Endothelial cell of umbilical vein (primary cell): Measurements from ENCODE around the gene ZFYVE9. TPM values are rescaled to one million over a fixed set of nuclear protein-coding genes. Genes with fewer than 3 reads are reported as not detected.

ENCODE experiments used
- BruUV-seq: library from RNA; stranded (reverse); fragments of 400-500 nt; replicated peaks from 2 replicates; lab custom pipeline; 2021; lab: Mats Ljungman, UMichigan
- CTCF ChIA-PET: fragments of 300-600, 350-600 bp; sonication (Branson Sonifier 250); formaldehyde crosslinking; loops from one replicate; lab custom pipeline; 2021; ENCODE audit warnings: antibody characterized with exemption, inconsistent platforms; lab: Charles Lee
- POLR2A ChIA-PET: fragments of 300-600, 350-600 bp; sonication (Branson Sonifier 250); formaldehyde crosslinking; loops from one replicate; lab custom pipeline; 2021; ENCODE audit warnings: antibody characterized with exemption, inconsistent platforms; lab: Charles Lee
- DNase-seq: peaks from one replicate; pipeline ENCODE4 v3.0.0-alpha.2; 2011; ENCODE audit warnings: low read depth, low spot score
- FAIRE-seq: peaks from 2 replicates; lab custom pipeline; 2011; peaks lifted over from hg19 to GRCh38; lab: Jason Lieb, UNC
- H2AFZ ChIP-seq: 2 replicates; pipeline ENCODE4 v1.6.0; 2012; ENCODE audit warnings: low read depth, low read length, control low read depth, inconsistent platforms
- H3K27ac ChIP-seq: 2 replicates; pipeline ENCODE4 v1.5.1; 2011; ENCODE audit warnings: low read depth, mild to moderate bottlenecking, control low read depth, low read length, moderate library complexity; ENCODE audit not compliant: insufficient read depth
- H3K27me3 ChIP-seq, 2 experiments: 2 replicates each; pipeline versions ENCODE4 v1.6.0 to v1.6.1; 2011; ENCODE audit warnings: low read length in 2 of 2, mixed read lengths in 1 of 2; ENCODE audit not compliant: control insufficient read depth in 2 of 2, insufficient read depth in 2 of 2
- H3K36me3 ChIP-seq, 2 experiments: 2 replicates in 1 of 2; 3 replicates in 1 of 2; pipeline ENCODE4 v1.5.1; 2011; ENCODE audit warnings: low read length in 2 of 2, mild to moderate bottlenecking in 1 of 2, moderate library complexity in 1 of 2; ENCODE audit not compliant: control insufficient read depth in 2 of 2, insufficient read depth in 2 of 2; ENCODE audit errors: extremely low read depth in 1 of 2
- H3K4me1 ChIP-seq: 3 replicates; pipeline ENCODE4 v1.5.1; 2011; ENCODE audit warnings: mild to moderate bottlenecking, low read length; ENCODE audit not compliant: control insufficient read depth, insufficient read depth; ENCODE audit errors: extremely low read depth
- H3K4me2 ChIP-seq: 2 replicates; pipeline ENCODE4 v1.6.1; 2011; ENCODE audit warnings: low read length, control low read depth, mixed read lengths; ENCODE audit not compliant: insufficient read depth
- H3K4me3 ChIP-seq, 3 experiments: fragments of 200-600 bp in 1 of 3; sonication (generic), shearing (Covaris generic) in 1 of 3; replicated peaks in 1 of 3; 2 replicates each; pipeline ENCODE4 v1.5.1; 2011 to 2016; ENCODE audit warnings: control low read depth in 3 of 3, low read length in 3 of 3, mild to moderate bottlenecking in 2 of 3, inconsistent platforms in 1 of 3, low read depth in 1 of 3, moderate library complexity in 1 of 3; ENCODE audit not compliant: insufficient read depth in 1 of 3
- H3K79me2 ChIP-seq: 2 replicates; pipeline ENCODE4 v1.6.0; 2012; ENCODE audit warnings: low read length, inconsistent platforms; ENCODE audit not compliant: control insufficient read depth, insufficient read depth
- H3K9ac ChIP-seq: replicated peaks from 2 replicates; pipeline ENCODE3; 2011; ENCODE audit warnings: low read length, control low read depth; ENCODE audit not compliant: insufficient read depth; ENCODE audit errors: extremely low read depth
- H3K9me1 ChIP-seq: replicated peaks from 3 replicates; pipeline ENCODE4 v1.6.0; 2011; ENCODE audit warnings: mild to moderate bottlenecking, low read length; ENCODE audit not compliant: control insufficient read depth, insufficient read depth; ENCODE audit errors: extremely low read depth
- H3K9me3 ChIP-seq: replicated peaks from 2 replicates; pipeline ENCODE4 v1.5.1; 2012; ENCODE audit warnings: low read length, inconsistent platforms; ENCODE audit not compliant: control insufficient read depth, insufficient read depth
- H4K20me1 ChIP-seq: replicated peaks from 2 replicates; pipeline ENCODE3; 2011; ENCODE audit warnings: mild to moderate bottlenecking, low read length; ENCODE audit not compliant: control insufficient read depth, insufficient read depth; ENCODE audit errors: extremely low read depth
- CTCF ChIP-seq, 2 donors: IDR thresholded peaks; 1 replicate in 1 of 2; 2 replicates in 1 of 2; pipeline ENCODE4 v1.5.1; 2011; ENCODE audit warnings: low read length in 2 of 2, mild to moderate bottlenecking in 2 of 2, moderate library complexity in 2 of 2, control low read depth in 1 of 2, inconsistent platforms in 1 of 2, low read depth in 1 of 2; ENCODE audit not compliant: insufficient read depth in 1 of 2; ENCODE audit errors: extremely low read depth in 1 of 2
- FOS ChIP-seq: IDR thresholded peaks from 2 replicates; pipeline ENCODE4 v1.6.1; 2011; ENCODE audit warnings: mild to moderate bottlenecking, low read length, moderate library complexity, borderline replicate concordance; ENCODE audit not compliant: insufficient read depth
- GATA2 ChIP-seq: IDR thresholded peaks from 2 replicates; pipeline ENCODE4 v1.7.0; 2011; ENCODE audit warnings: low read depth, mild to moderate bottlenecking, moderate library complexity, mixed read lengths, low read length; ENCODE audit not compliant: insufficient read length, insufficient read depth
- MYC ChIP-seq: IDR thresholded peaks from one replicate; pipeline ENCODE4 v1.6.1; 2011; ENCODE audit warnings: mild to moderate bottlenecking, low read depth, low read length
- POLR2AphosphoS5 ChIP-seq: IDR thresholded peaks from 2 replicates; pipeline ENCODE4 v1.6.1; 2012; ENCODE audit warnings: low read depth, mild to moderate bottlenecking, control low read depth, low read length, moderate library complexity; ENCODE audit not compliant: insufficient read depth
- dilution Hi-C: fragments of 300-500 bp; cut with MboI; formaldehyde crosslinking; loops from one replicate; pipeline ENCODE4 v1.15.0; 2019; ENCODE audit warnings: low sequenced_read_pairs; ENCODE audit not compliant: extremely low pct_ligation_motif_present
- intact Hi-C: fragments of 100-400 bp; cut with micrococcal nuclease; formaldehyde crosslinking; loops from one replicate; pipeline ENCODE4 v1.10.0; 2022
- polyA plus RNA-seq, 4 experiments: library from polyadenylated mRNA; depleted of rRNA in 3 of 4; stranded (reverse) in 3 of 4; unstranded in 1 of 4; fragments of >200 nt; gene quantifications; 2 replicates each; pipeline versions ENCODE4 v1.2.1 to v1.2.3, GENCODE V29; 2011 to 2012; ENCODE audit warnings: missing spikeins in 1 of 4
- total RNA-seq: library from RNA; stranded (reverse); gene quantifications from 2 replicates; pipeline ENCODE4 v1.2.3, GENCODE V29; 2021
- TF ChIP-seq, protein P1 (sequence below): IDR thresholded peaks from 2 replicates; pipeline ENCODE4 v1.6.1; 2011; ENCODE audit not compliant: insufficient read depth, insufficient read length

ZFYVE9 gene
- total and polyA plus RNA-seq, 2 donors (not counting 3 experiments of a cell fraction or from before 2014, with no cell fraction given), result 4.1 to 16.8 TPM

DNA sequence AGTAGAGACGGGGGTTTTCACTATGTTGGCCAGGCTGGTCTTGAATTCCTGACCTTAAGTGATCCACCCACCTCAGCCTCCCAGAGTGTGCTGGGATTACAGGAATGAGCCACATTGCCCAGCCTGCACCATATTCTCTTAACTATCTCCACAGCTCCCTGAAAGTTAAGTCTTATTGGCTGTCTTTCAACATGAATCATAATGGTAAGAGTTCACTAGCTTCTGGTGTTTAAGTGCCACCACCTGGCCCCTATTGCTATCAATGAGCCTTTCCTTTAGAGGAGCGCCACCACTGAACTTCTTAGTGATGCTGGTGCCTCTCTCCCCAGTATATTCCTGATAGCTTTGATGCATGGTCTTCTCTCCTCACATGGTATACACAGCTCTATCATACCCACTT is 15.7 kb downstream of the ZFYVE9 start:
- no peak overlapping the region for H2AFZ ChIP-seq
- H3K9ac ChIP-seq, result no peak overlapping the region
- H3K9me3 ChIP-seq, result no peaks in the 10 kb centered on the region
- no peak for FAIRE-seq
- DNase-seq, result no peak
- no peaks in the 10 kb centered on the region for H4K20me1 ChIP-seq
- ChIA-PET POLR2A (no interaction called here), CTCF (interaction anchor here (0.6 to 1.0 kb wide), 2 partner anchors 18 to 78 kb away, joined by 3 read pairs; no protein-coding TSS in a partner anchor)
- peaks cover 28% of the 10 kb centered on the region for H3K79me2 ChIP-seq
- intact Hi-C loops, result no loop called here
- no peaks in the 10 kb centered on the region for H3K36me3 ChIP-seq
- no peaks in the 10 kb centered on the region for H3K4me1 ChIP-seq
- H3K27ac ChIP-seq, result no peak overlapping the region
- no peak overlapping the region for H3K4me2 ChIP-seq
- no peaks in the 10 kb centered on the region for H3K27me3 ChIP-seq
- dilution Hi-C loops, result no loop called here
- H3K4me3 ChIP-seq, result no peak overlapping the region
- no peaks in the 10 kb centered on the region for H3K9me1 ChIP-seq
- BruUV-seq, result no TSS peak
- no peak for TF ChIP-seq GATA2
- TF ChIP-seq, protein P1, sequence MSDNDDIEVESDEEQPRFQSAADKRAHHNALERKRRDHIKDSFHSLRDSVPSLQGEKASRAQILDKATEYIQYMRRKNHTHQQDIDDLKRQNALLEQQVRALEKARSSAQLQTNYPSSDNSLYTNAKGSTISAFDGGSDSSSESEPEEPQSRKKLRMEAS, result no peak
- TF ChIP-seq MYC, result no peak
- no peak for TF ChIP-seq POLR2AphosphoS5
- TF ChIP-seq CTCF (IDR thresholded peaks at IDR 0.05; ENCODE audit: extremely low read depth in 1 of 2, insufficient read depth in 1 of 2, low read depth in 1 of 2, low read length in 2 of 2), result no peak

GRCh38 chr1:52158218-52158617 is 16.3 kb downstream of the ZFYVE9 start:
- FAIRE-seq, result no peak
- Histone ChIP-seq H3K4me3 (no peak overlapping the region), H3K79me2 (peaks cover 25% of the 10 kb centered on the region), H3K9ac (no peak overlapping the region), H3K27ac (no peak overlapping the region), H4K20me1 (no peaks in the 10 kb centered on the region), H3K36me3 (no peaks in the 10 kb centered on the region), H3K9me3 (no peaks in the 10 kb centered on the region), H3K9me1 (no peaks in the 10 kb centered on the region), H3K4me1 (no peaks in the 10 kb centered on the region), H3K4me2 (no peak overlapping the region), H2AFZ (no peak overlapping the region), H3K27me3 (no peaks in the 10 kb centered on the region)
- BruUV-seq, result no TSS peak
- ChIA-PET CTCF (interaction anchor here (1.0 kb wide), 1 partner anchor 78 kb away, joined by 3 read pairs; no protein-coding TSS in a partner anchor), POLR2A (no interaction called here)
- dilution Hi-C loops, result no loop called here
- DNase-seq, result no peak
- intact Hi-C loops, result no loop called here
- TF ChIP-seq CTCF (IDR thresholded peaks at IDR 0.05; ENCODE audit: extremely low read depth in 1 of 2, insufficient read depth in 1 of 2, low read depth in 1 of 2, low read length in 2 of 2), result no peak
- no peak for TF ChIP-seq POLR2AphosphoS5
- no peak for TF ChIP-seq FOS
- TF ChIP-seq, protein P1, result no peak
- TF ChIP-seq GATA2, result no peak
